ENCODE results near the gene BMP6. TPM values are rescaled to one million over a fixed set of nuclear protein-coding genes. Genes with fewer than 3 reads are reported as not detected.

Gene BMP6
- total RNA-seq, 1 experiment from 2014 or later = 1.6 TPM

GRCh38 chr6:7761051-7761450 is 35.2 kb downstream of the BMP6 start:
- Histone ChIP-seq H3K27me3 (ENCODE audit: insufficient read depth, low read length) (peaks cover 28% of the 10 kb centered on the region; the same call in 1 of the 2 replicates), H4K20me1 (ENCODE audit: insufficient read depth) (no peaks in the 10 kb centered on the region), H3K36me3 (ENCODE audit: control insufficient read depth in 1 of 2, insufficient read depth in 2 of 2, low read length in 2 of 2) (no peaks in the 10 kb centered on the region), H3K79me2 (ENCODE audit: insufficient read depth, low read length) (no peaks in the 10 kb centered on the region), H3K9me3 (ENCODE audit: control insufficient read depth in 1 of 2, insufficient read depth in 1 of 2, low read depth in 1 of 2, low read length in 2 of 2) (no peaks in the 10 kb centered on the region), H3K4me2 (ENCODE audit: low read length) (no peak overlapping the region), H2AFZ (ENCODE audit: low read depth, low read length, poor library complexity, severe bottlenecking) (no peak overlapping the region), H3K9ac (ENCODE audit: low read length) (no peak overlapping the region), H3K9me2 (ENCODE audit: insufficient read depth) (no peaks in the 10 kb centered on the region), H3K4me1 (ENCODE audit: control insufficient read depth in 1 of 2, insufficient read depth in 2 of 2, low read length in 2 of 2) (peaks cover 0 to 9% of the 10 kb centered on the region in 2 experiments; a peak in 2 of 4 replicates), H3K27ac (ENCODE audit: low read depth, low read length) (no peak overlapping the region), H3K4me3 (replicated peaks in 1 of 2; ENCODE audit: low read depth in 1 of 2, low read length in 2 of 2) (no peak overlapping the region)
- POLR2A ChIA-PET = no interaction called here
- intact Hi-C loops (cut with micrococcal nuclease) = no loop called here
- ATAC-seq (no peak), DNase-seq (ENCODE audit: low read depth, low spot score) (no peak)
- CTCF ChIA-PET = no interaction called here
- RAD21 ChIA-PET (ENCODE audit: low non-redundant PET in 1 of 2, low total read pairs in 2 of 2, uncharacterized antibody in 2 of 2, unreplicated experiment in 2 of 2) = no interaction called here
- BruUV-seq (replicated peaks) = no TSS peak
- TF ChIP-seq ZBTB33 (IDR thresholded peaks at IDR 0.05; ENCODE audit: extremely low read depth, insufficient replicate concordance, low read length) (no peak), CBX3 (IDR thresholded peaks at IDR 0.05; ENCODE audit: low read depth) (no peak), CEBPB (IDR thresholded peaks at IDR 0.05; ENCODE audit: low read depth) (no peak), ATF3 (IDR thresholded peaks at IDR 0.05) (no peak), ZNF274 (IDR thresholded peaks at IDR 0.05; ENCODE audit: low read depth, low read length) (no peak), ELF1 (IDR thresholded peaks at IDR 0.05; ENCODE audit: borderline replicate concordance, low read depth) (no peak), EZH2 (IDR thresholded peaks at IDR 0.05) (no peak), YY1 (IDR thresholded peaks at IDR 0.05; ENCODE audit: extremely low read depth, insufficient replicate concordance, low read depth, low read length) (no peak)

Measured in HCT116 (cell line).